SK-N-SH treated with all-trans-retinoic acid at 6 μM for 48 hours (cell line): Measurements from ENCODE around the gene SLC26A9.
"Not testable (repeated sequence)": the region's sequence is repeated elsewhere in the genome, so short reads cannot be mapped to it uniquely, and the experiment has no call there.

Source experiments
- ATAC-seq: fragments of 200-7000 bp; cut with Tn5 transposase; 3 replicates; pipeline ENCODE4 v1.9.1; 2020; ENCODE audit warnings: mild to moderate bottlenecking, moderate library complexity
- ARNTL ChIP-seq: fragments of 450-650 bp; formaldehyde crosslinking; IDR thresholded peaks from 2 replicates; pipeline ENCODE4 v1.5.0; 2020; ENCODE audit warnings: low read depth, mild to moderate bottlenecking, moderate library complexity, borderline replicate concordance
- BACH2 ChIP-seq: fragments of 250-450 bp; sonication (Bioruptor Pico); IDR thresholded peaks from 2 replicates; pipeline ENCODE4 v1.9.0; 2021; ENCODE audit warnings: mild to moderate bottlenecking, borderline replicate concordance
- CSDC2 ChIP-seq: fragments of 250-450 bp; sonication (Bioruptor Pico); IDR thresholded peaks from 2 replicates; pipeline ENCODE4 v1.5.0; 2020; ENCODE audit warnings: mild to moderate bottlenecking, moderate library complexity
- CSRNP3 ChIP-seq: fragments of 250-450 bp; sonication (Bioruptor Pico); IDR thresholded peaks from 2 replicates; pipeline ENCODE4 v1.5.1; 2021; ENCODE audit warnings: mild to moderate bottlenecking, moderate library complexity
- GLIS3 ChIP-seq: fragments of 250-450 bp; sonication (Bioruptor Pico); IDR thresholded peaks from 2 replicates; pipeline ENCODE4 v1.5.0; 2020; ENCODE audit warnings: mild to moderate bottlenecking, moderate library complexity
- ISL1 ChIP-seq: fragments of 250-450 bp; sonication (Bioruptor Pico); IDR thresholded peaks from 2 replicates; pipeline ENCODE4 v2.1.2; 2022; ENCODE audit warnings: mild to moderate bottlenecking, moderate library complexity
- OSR1 ChIP-seq: fragments of 250-450 bp; sonication (Bioruptor Pico); IDR thresholded peaks from 2 replicates; pipeline ENCODE4 v1.8.0; 2022; ENCODE audit warnings: moderate library complexity, mild to moderate bottlenecking, inconsistent platforms
- PATZ1 ChIP-seq: fragments of 250-450 bp; sonication (Bioruptor Pico); IDR thresholded peaks from 2 replicates; pipeline ENCODE4 v1.8.0; 2020; ENCODE audit warnings: mild to moderate bottlenecking, moderate library complexity, borderline replicate concordance
- POU6F1 ChIP-seq: fragments of 250-450 bp; sonication (Bioruptor Pico); IDR thresholded peaks from 2 replicates; pipeline ENCODE4 v1.8.0; 2021; ENCODE audit warnings: low read depth, mild to moderate bottlenecking, moderate library complexity, borderline replicate concordance
- PPARA ChIP-seq: fragments of 250-450 bp; sonication (Bioruptor Pico); IDR thresholded peaks from 2 replicates; pipeline ENCODE4 v1.5.0; 2020; ENCODE audit warnings: mild to moderate bottlenecking, borderline replicate concordance
- RARB ChIP-seq: fragments of 250-450 bp; sonication (Bioruptor Pico); IDR thresholded peaks from 2 replicates; pipeline ENCODE4 v1.8.0; 2021; ENCODE audit warnings: mild to moderate bottlenecking, moderate library complexity
- SNAI2 ChIP-seq: fragments of 250-450 bp; sonication (Bioruptor Pico); IDR thresholded peaks from 2 replicates; pipeline ENCODE4 v1.5.0; 2020; ENCODE audit warnings: mild to moderate bottlenecking, moderate library complexity
- TCF4 ChIP-seq: fragments of 250-450 bp; sonication (Bioruptor Pico); IDR thresholded peaks from 2 replicates; pipeline ENCODE4 v1.8.0; 2021; ENCODE audit warnings: mild to moderate bottlenecking, moderate library complexity, borderline replicate concordance
- TOX ChIP-seq: fragments of 250-450 bp; sonication (Bioruptor Pico); IDR thresholded peaks from 2 replicates; pipeline ENCODE4 v1.8.0; 2021; ENCODE audit warnings: mild to moderate bottlenecking, moderate library complexity, borderline replicate concordance
- ZC3H10 ChIP-seq: fragments of 250-450 bp; sonication (Bioruptor Pico); IDR thresholded peaks from 2 replicates; pipeline ENCODE4 v1.5.1; 2021; ENCODE audit warnings: mild to moderate bottlenecking, moderate library complexity
- ZFP3 ChIP-seq: fragments of 250-450 bp; sonication (Bioruptor Pico); IDR thresholded peaks from 2 replicates; pipeline ENCODE4 v1.5.0; 2020; ENCODE audit warnings: mild to moderate bottlenecking, moderate library complexity
- ZNF565 ChIP-seq: fragments of 450-650 bp; formaldehyde crosslinking; conservative IDR thresholded peaks from 2 replicates; pipeline ENCODE4 v1.5.0; 2020; ENCODE audit warnings: low read depth, mild to moderate bottlenecking, moderate library complexity
- ZNF70 ChIP-seq: fragments of 450-650 bp; formaldehyde crosslinking; IDR thresholded peaks from 2 replicates; pipeline ENCODE4 v1.5.0; 2020; ENCODE audit warnings: mild to moderate bottlenecking, moderate library complexity
- TF ChIP-seq, protein P1 (sequence below): fragments of 250-450 bp; sonication (Bioruptor Pico); IDR thresholded peaks from 2 replicates; pipeline ENCODE4 v1.5.0; 2020; ENCODE audit warnings: mild to moderate bottlenecking, moderate library complexity

The SLC26A9 gene

DNA sequence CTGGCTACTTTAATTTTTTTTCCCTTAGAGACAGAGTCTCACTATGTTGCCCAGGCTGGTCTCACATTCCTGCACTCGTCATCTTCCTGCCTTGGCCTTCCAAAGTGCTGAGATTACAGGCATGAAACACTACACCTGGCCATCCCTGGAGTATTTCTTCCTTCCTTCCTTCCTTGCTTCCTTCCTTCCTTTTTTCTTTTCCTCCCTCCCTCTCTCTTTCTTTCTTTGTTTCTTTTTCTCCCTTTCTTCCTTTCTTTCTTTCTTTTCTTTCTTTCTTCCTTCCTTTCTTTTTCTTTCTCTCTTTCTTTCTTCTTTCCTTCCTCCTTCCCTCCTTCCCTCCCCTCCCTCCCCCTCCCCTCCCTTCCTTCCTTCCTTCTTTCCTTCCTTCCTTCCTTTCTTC is 46.9 kb downstream of the SLC26A9 start:
- ATAC-seq, result no peak
- TF ChIP-seq ARNTL (no peak), TOX (CRISPR knock-in tag) (no peak), BACH2 (CRISPR knock-in tag) (no peak), CSRNP3 (CRISPR knock-in tag) (no peak), OSR1 (CRISPR knock-in tag) (no peak), PPARA (no peak), TCF4 (CRISPR knock-in tag) (no peak), CSDC2 (CRISPR knock-in tag) (no peak), ZC3H10 (no peak), SNAI2 (CRISPR knock-in tag) (no peak), ISL1 (CRISPR knock-in tag) (no peak), ZFP3 (no peak), ZNF565 (CRISPR knock-in tag) (no peak), RARB (no peak), POU6F1 (CRISPR knock-in tag) (no peak), ZNF70 (CRISPR knock-in tag) (no peak), GLIS3 (no peak), PATZ1 (no peak)
- TF ChIP-seq, protein P1, sequence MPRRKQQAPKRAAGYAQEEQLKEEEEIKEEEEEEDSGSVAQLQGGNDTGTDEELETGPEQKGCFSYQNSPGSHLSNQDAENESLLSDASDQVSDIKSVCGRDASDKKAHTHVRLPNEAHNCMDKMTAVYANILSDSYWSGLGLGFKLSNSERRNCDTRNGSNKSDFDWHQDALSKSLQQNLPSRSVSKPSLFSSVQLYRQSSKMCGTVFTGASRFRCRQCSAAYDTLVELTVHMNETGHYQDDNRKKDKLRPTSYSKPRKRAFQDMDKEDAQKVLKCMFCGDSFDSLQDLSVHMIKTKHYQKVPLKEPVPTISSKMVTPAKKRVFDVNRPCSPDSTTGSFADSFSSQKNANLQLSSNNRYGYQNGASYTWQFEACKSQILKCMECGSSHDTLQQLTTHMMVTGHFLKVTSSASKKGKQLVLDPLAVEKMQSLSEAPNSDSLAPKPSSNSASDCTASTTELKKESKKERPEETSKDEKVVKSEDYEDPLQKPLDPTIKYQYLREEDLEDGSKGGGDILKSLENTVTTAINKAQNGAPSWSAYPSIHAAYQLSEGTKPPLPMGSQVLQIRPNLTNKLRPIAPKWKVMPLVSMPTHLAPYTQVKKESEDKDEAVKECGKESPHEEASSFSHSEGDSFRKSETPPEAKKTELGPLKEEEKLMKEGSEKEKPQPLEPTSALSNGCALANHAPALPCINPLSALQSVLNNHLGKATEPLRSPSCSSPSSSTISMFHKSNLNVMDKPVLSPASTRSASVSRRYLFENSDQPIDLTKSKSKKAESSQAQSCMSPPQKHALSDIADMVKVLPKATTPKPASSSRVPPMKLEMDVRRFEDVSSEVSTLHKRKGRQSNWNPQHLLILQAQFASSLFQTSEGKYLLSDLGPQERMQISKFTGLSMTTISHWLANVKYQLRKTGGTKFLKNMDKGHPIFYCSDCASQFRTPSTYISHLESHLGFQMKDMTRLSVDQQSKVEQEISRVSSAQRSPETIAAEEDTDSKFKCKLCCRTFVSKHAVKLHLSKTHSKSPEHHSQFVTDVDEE (CRISPR knock-in tag), result no peak

DNA sequence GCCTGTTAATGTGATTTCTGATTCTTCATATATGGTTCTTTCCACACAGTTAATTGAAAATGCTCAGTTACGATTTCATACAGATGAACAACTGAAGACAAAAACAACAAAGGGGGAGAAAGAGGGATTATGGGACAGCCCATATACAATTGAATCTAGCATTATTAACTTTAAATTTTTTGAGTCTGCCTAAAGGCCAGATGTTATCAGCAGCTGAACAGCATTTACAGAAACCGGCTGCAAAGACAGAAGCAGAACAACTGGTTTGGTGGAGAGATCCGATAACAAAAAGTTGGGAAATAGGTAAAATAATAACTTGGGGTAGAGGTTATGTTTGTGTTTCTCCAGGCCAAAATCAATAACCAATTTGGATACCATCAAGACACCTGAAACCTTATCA is 49.1 kb downstream of the SLC26A9 start:
- not testable (repeated sequence) for ATAC-seq

DNA sequence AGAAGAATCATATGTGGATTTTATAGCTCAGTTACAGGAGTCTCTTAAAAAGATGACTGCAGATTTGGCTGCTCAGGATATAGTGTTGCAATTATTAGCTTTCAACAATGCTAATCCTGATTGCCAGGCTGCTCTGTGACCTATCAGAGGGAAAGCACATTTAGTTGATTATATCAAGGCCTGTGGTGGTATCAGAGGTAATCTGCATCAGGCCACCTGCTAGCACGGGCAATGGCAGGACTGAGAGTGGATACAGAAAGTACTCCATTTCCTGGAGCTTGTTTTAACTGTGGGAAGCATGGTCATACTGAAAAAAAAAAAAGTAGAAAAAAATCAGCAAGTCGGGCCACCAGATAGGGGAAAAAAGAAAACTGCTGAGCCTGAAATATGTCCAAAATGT is 51.1 kb downstream of the SLC26A9 start:
- peak; percentile 50; the same call in 1 of the 2 replicates for TF ChIP-seq TCF4 (CRISPR knock-in tag)
- ATAC-seq, result not testable (repeated sequence)

- ATAC-seq, result not testable (repeated sequence)
These were observed 51.8 kb downstream of the SLC26A9 start for GRCh38 chr1:205891481-205891880.

DNA sequence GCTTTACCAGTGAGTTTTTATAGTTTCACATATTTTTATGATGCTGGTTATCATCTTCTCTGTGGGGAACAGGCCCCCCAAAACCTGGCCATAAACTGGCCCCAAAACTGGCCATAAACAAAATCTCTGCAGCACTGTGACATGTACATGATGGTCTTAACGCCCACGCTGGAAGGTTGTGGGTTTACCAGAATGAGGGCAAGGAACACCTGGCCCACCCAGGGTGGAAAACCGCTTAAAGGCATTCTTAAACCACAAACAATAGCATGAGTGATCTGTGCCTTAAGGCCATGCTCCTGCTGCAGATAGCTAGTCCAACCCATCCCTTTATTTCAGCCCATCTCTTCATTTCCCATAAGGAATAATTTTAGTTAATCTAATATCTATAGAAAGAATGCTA is 52.6 kb downstream of the SLC26A9 start:
- not testable (repeated sequence) for ATAC-seq

- peak; percentile 82 for ATAC-seq
These were observed 53.5 kb downstream of the SLC26A9 start for GRCh38 chr1:205889706-205890105.

- ATAC-seq, result not testable (repeated sequence)
These were observed 54.2 kb downstream of the SLC26A9 start for GRCh38 chr1:205889006-205889405.
